SH-SY5Y (cell line): ENCODE measurements around the gene RBFOX2.

ENCODE experiments used
- GATA2 ChIP-seq: IDR thresholded peaks from 2 replicates; pipeline ENCODE4 v1.6.1; 2011; ENCODE audit warnings: mild to moderate bottlenecking, low read depth, low read length
- GATA3 ChIP-seq: IDR thresholded peaks from 2 replicates; pipeline ENCODE4 v1.6.1; 2011; ENCODE audit warnings: low read depth, mild to moderate bottlenecking, low read length, moderate library complexity

GRCh38 chr22:35850831-35851230, 177.8 kb downstream of the RBFOX2 start:
- TF ChIP-seq GATA3 (no peak), GATA2 (no peak)
